Measurements from ENCODE around the gene MSI2. TPM values are rescaled to one million over a fixed set of nuclear protein-coding genes. Genes with fewer than 3 reads are reported as not detected.

Gene MSI2
- polyA plus RNA-seq, 1 experiment: 9.2 TPM

DNA sequence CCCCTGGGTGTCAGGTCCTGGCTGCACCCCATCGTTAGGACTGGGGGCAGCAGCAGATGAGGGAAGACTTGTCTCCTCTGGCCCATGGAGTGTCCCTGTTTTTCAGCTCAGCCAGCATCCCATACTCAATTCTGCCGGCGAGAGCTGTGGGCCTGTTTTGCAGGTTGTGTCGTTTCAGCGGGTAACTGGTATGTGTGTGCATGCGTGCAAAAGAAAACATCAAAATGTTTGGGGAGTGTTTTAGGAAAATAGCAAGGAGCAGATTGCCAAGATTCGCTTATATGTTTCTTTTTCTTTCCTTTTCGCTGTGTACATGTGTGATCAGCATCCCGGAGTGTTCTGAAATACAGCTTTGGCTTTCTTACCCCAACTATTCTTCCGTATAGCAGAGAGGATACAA, 34.7 kb downstream of the MSI2 start:
- no peaks in the 10 kb centered on the region for H3K27me3 ChIP-seq (ENCODE audit: control insufficient read depth, insufficient read depth, low read length)
- no peak for TF ChIP-seq CTCF (IDR thresholded peaks at IDR 0.05; ENCODE audit: insufficient read depth, low read depth, low read length)
- ChIA-PET CTCF (no interaction called here), POLR2A (no interaction called here)
- H3K4me3 ChIP-seq (ENCODE audit: low read depth, low read length): no peak overlapping the region
- no peaks in the 10 kb centered on the region for H3K36me3 ChIP-seq (ENCODE audit: control insufficient read depth, insufficient read depth, low read length)
- DNase-seq (ENCODE audit: low read depth): no peak

GRCh38 chr17:57292091-57292490, 35.8 kb downstream of the MSI2 start:
- DNase-seq (ENCODE audit: low read depth): no peak
- H3K36me3 ChIP-seq (ENCODE audit: control insufficient read depth, insufficient read depth, low read length): no peaks in the 10 kb centered on the region
- POLR2A ChIA-PET: no interaction called here
- CTCF ChIA-PET: no interaction called here
- H3K4me3 ChIP-seq (ENCODE audit: low read depth, low read length): no peak overlapping the region
- no peak for TF ChIP-seq CTCF (IDR thresholded peaks at IDR 0.05; ENCODE audit: insufficient read depth, low read depth, low read length)
- no peaks in the 10 kb centered on the region for H3K27me3 ChIP-seq (ENCODE audit: control insufficient read depth, insufficient read depth, low read length)

DNA sequence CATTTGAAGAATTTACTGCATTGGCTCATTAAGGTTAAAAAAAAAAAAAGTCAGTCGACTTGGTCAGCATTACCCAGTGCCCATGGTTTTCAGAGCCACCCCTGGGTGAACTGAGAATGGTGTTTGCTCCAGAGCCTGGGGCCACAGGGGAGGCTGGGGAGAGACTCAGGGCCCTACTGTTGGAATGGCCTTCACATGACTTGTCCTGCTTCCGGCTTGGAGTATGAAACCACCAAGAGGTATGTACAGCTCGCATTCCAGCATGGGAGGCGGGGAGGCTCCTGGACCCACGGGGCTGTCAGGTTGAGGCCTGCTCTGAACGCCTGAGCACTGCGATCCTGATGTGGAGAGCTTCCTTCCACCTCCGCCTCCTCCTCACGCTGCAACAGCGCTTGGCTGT, 36.8 kb downstream of the MSI2 start:
- no peaks in the 10 kb centered on the region for H3K27me3 ChIP-seq (ENCODE audit: control insufficient read depth, insufficient read depth, low read length)
- CTCF ChIA-PET: no interaction called here
- no peak for DNase-seq (ENCODE audit: low read depth)
- POLR2A ChIA-PET: no interaction called here
- H3K4me3 ChIP-seq (ENCODE audit: low read depth, low read length): no peak overlapping the region
- no peak for TF ChIP-seq CTCF (IDR thresholded peaks at IDR 0.05; ENCODE audit: insufficient read depth, low read depth, low read length)
- no peaks in the 10 kb centered on the region for H3K36me3 ChIP-seq (ENCODE audit: control insufficient read depth, insufficient read depth, low read length)

DNA sequence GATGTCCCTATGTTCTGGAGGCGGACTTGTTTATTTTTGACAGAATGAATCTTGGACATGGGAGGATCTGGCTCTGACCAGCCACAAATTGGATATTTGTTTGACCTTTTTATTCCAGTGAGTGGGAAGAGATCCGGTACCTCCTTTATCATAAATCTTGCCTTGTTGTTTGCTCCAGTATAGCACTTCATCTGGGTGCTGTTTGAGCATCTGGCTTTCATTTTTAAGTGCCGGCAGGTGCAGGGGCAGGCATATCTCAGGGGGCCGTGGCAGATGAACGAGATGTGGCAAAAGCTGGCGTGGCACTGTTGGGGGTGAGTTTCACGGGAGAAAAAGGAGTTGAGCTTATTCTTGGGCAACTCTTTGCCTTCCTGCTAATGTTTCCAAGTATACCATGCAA, 37.8 kb downstream of the MSI2 start:
- Histone ChIP-seq H3K36me3 (ENCODE audit: control insufficient read depth, insufficient read depth, low read length) (no peaks in the 10 kb centered on the region), H3K4me3 (ENCODE audit: low read depth, low read length) (no peak overlapping the region), H3K27me3 (ENCODE audit: control insufficient read depth, insufficient read depth, low read length) (no peaks in the 10 kb centered on the region)
- no peak for DNase-seq (ENCODE audit: low read depth)
- no peak for TF ChIP-seq CTCF (IDR thresholded peaks at IDR 0.05; ENCODE audit: insufficient read depth, low read depth, low read length)
- POLR2A ChIA-PET: no interaction called here
- CTCF ChIA-PET: no interaction called here

- ChIA-PET POLR2A (no interaction called here), CTCF (no interaction called here)
- no peaks in the 10 kb centered on the region for H3K36me3 ChIP-seq (ENCODE audit: control insufficient read depth, insufficient read depth, low read length)
- DNase-seq (ENCODE audit: low read depth): no peak
- TF ChIP-seq CTCF (IDR thresholded peaks at IDR 0.05; ENCODE audit: insufficient read depth, low read depth, low read length): no peak
- H3K27me3 ChIP-seq (ENCODE audit: control insufficient read depth, insufficient read depth, low read length): no peaks in the 10 kb centered on the region
- no peak overlapping the region for H3K4me3 ChIP-seq (ENCODE audit: low read depth, low read length)
Measured at GRCh38 chr17:57294629-57295501, 38.5 kb downstream of the MSI2 start.
